K562 (cell line): ENCODE data around the gene RFX3. TPM values are rescaled to one million over a fixed set of nuclear protein-coding genes. Genes with fewer than 3 reads are reported as not detected.

Source experiments
- ATAC-seq: fragments of 200-7000 bp; cut with Tn5 transposase; 3 replicates; pipeline ENCODE4 v1.9.1; 2020; ENCODE audit warnings: moderate library complexity
- BruUV-seq: library from RNA; stranded (reverse); fragments of 400-500 nt; replicated peaks from 2 replicates; lab custom pipeline; 2021; lab: Mats Ljungman, UMichigan
- CTCF ChIA-PET: fragments of 300-600 bp; formaldehyde crosslinking; extraction: SDS; loops from one replicate; lab custom pipeline; 2021; ENCODE audit warnings: low intra/inter-chr PET ratio; lab: Yijun Ruan, JAX
- POLR2A ChIA-PET: fragments of 300-600, 350-650 bp; sonication (Branson Sonifier 250); formaldehyde crosslinking; extraction: SDS; loops from one replicate; lab custom pipeline; 2021; ENCODE audit warnings: antibody characterized with exemption, inconsistent platforms; lab: Yijun Ruan, JAX
- DNase-seq, 4 experiments: peaks; one replicate each; pipeline versions ENCODE4 v3.0.0 to v3.0.0-alpha.2; 2011 to 2018; ENCODE audit warnings: low spot score in 3 of 4, mixed read lengths in 3 of 4; ENCODE audit errors: extremely low read depth in 1 of 4
- FAIRE-seq: peaks from 2 replicates; lab custom pipeline; 2011; peaks lifted over from hg19 to GRCh38; lab: Jason Lieb, UNC
- H2AFZ ChIP-seq: 2 replicates; pipeline ENCODE4 v1.6.0; 2011; ENCODE audit warnings: low read depth, low read length, control low read depth, inconsistent platforms
- H3K27ac ChIP-seq: fragments of 200-600 bp; 3 replicates; pipeline ENCODE4 v1.8.0; 2011; ENCODE audit warnings: low read depth, mild to moderate bottlenecking, control low read depth, inconsistent platforms, low read length, moderate library complexity, mixed read lengths; ENCODE audit errors: extremely low read depth
- H3K27me3 ChIP-seq, 2 experiments: fragments of 300-600 bp in 1 of 2; 2 replicates in 1 of 2; 3 replicates in 1 of 2; pipeline versions ENCODE4 v1.6.0 to v1.8.0; 2011; ENCODE audit warnings: inconsistent platforms in 2 of 2, low read length in 2 of 2, mild to moderate bottlenecking in 1 of 2, mixed read lengths in 1 of 2, moderate library complexity in 1 of 2; ENCODE audit not compliant: control insufficient read depth in 2 of 2, insufficient read depth in 2 of 2
- H3K36me3 ChIP-seq: fragments of 300-600 bp; 3 replicates; pipeline ENCODE4 v1.8.0; 2011; ENCODE audit warnings: mild to moderate bottlenecking, low read length, inconsistent platforms; ENCODE audit not compliant: control insufficient read depth, insufficient read depth
- H3K4me1 ChIP-seq, 2 experiments: fragments of 200-600 bp in 1 of 2; replicated peaks in 1 of 2; 2 replicates in 1 of 2; 3 replicates in 1 of 2; pipeline versions ENCODE4 v1.5.1 to v1.8.0; 2011; ENCODE audit warnings: inconsistent platforms in 2 of 2, low read length in 2 of 2, mild to moderate bottlenecking in 1 of 2, mixed read lengths in 1 of 2, moderate library complexity in 1 of 2; ENCODE audit not compliant: control insufficient read depth in 2 of 2, insufficient read depth in 2 of 2
- H3K4me2 ChIP-seq: 2 replicates; pipeline ENCODE4 v1.6.1; 2011; ENCODE audit warnings: low read length, control low read depth, inconsistent platforms, mixed read lengths; ENCODE audit not compliant: insufficient read depth
- H3K4me3 ChIP-seq: fragments of 200-600 bp; sonication (generic), shearing (Covaris generic); 2 replicates; pipeline ENCODE4 v1.5.1; 2016; ENCODE audit warnings: control low read depth, inconsistent platforms
- H3K79me2 ChIP-seq: fragments of 200-600 bp; 3 replicates; pipeline ENCODE4 v1.8.0; 2011; ENCODE audit warnings: low read length, inconsistent platforms; ENCODE audit not compliant: control insufficient read depth, insufficient read depth
- H3K9ac ChIP-seq, 2 experiments: 2 replicates each; pipeline versions ENCODE4 v1.6.0 to v1.6.1; 2011; ENCODE audit warnings: low read depth in 2 of 2, low read length in 2 of 2, control low read depth in 1 of 2, inconsistent platforms in 1 of 2, mild to moderate bottlenecking in 1 of 2, mixed read lengths in 1 of 2; ENCODE audit not compliant: insufficient read depth in 1 of 2
- H3K9me1 ChIP-seq: one replicate; pipeline ENCODE4 v1.6.0; 2011; ENCODE audit warnings: inconsistent platforms, mild to moderate bottlenecking, low read length, moderate library complexity; ENCODE audit not compliant: control insufficient read depth, insufficient read depth
- H3K9me3 ChIP-seq: replicated peaks from 2 replicates; pipeline ENCODE4 v1.5.1; 2011; ENCODE audit warnings: low read depth, low read length, inconsistent platforms; ENCODE audit not compliant: control insufficient read depth, insufficient read depth
- H4K20me1 ChIP-seq: replicated peaks from 2 replicates; pipeline ENCODE4 v1.6.1; 2011; ENCODE audit warnings: low read length, inconsistent platforms, mixed read lengths; ENCODE audit not compliant: control insufficient read depth, insufficient read depth
- HDAC1 ChIP-seq, 2 experiments: fragments of 450-650 bp; IDR thresholded peaks; 2 replicates each; pipeline ENCODE4 v1.6.1; 2016 to 2017; ENCODE audit warnings: inconsistent platforms in 1 of 2, mild to moderate bottlenecking in 1 of 2, moderate library complexity in 1 of 2
- KDM5B ChIP-seq: fragments of 200-600 bp; sonication (generic); IDR thresholded peaks from 2 replicates; pipeline ENCODE4 v1.6.1; 2012; ENCODE audit warnings: low read depth, mild to moderate bottlenecking, moderate library complexity, low read length, control low read depth, inconsistent platforms; ENCODE audit not compliant: insufficient replicate concordance
- MTA2 ChIP-seq: fragments of 450-650 bp; IDR thresholded peaks from 2 replicates; pipeline ENCODE4 v1.6.1; 2016; ENCODE audit warnings: low read depth
- POLR2AphosphoS2 ChIP-seq: IDR thresholded peaks from 2 replicates; pipeline ENCODE4 v1.6.1; 2012; ENCODE audit warnings: low read length, improper control_type of control experiment
- RB1 ChIP-seq: fragments of 450-650 bp; IDR thresholded peaks from 2 replicates; pipeline ENCODE4 v1.6.1; 2017; ENCODE audit warnings: low read depth, mild to moderate bottlenecking
- SRSF1 ChIP-seq: fragments of 200-400 bp; formaldehyde crosslinking; IDR thresholded peaks from 2 replicates; pipeline ENCODE4 v1.6.1; 2017; ENCODE audit warnings: mild to moderate bottlenecking, low read depth, low read length, moderate library complexity
- TRIM24 ChIP-seq, 2 experiments: fragments of 450-650 bp; IDR thresholded peaks; 2 replicates each; pipeline ENCODE4 v1.6.1; 2016
- WGBS: fragments of 100-300 bp; shearing (Covaris generic); methylation state at CpG from one replicate; pipeline ENCODE4 v1.1.6; 2016; ENCODE audit warnings: low coverage, mixed read lengths; ENCODE audit not compliant: insufficient coverage; ENCODE audit errors: missing lambda C conversion rate; 5-methylcytosine and 5-hydroxymethylcytosine counted together
- in situ Hi-C: fragments of 300-500 bp; cut with MboI; formaldehyde crosslinking; loops from 4 replicates; pipeline ENCODE4 v1.15.0; 2018; ENCODE audit warnings: inconsistent platforms, mixed read lengths
- intact Hi-C: fragments of 100-400 bp; cut with micrococcal nuclease; formaldehyde crosslinking; loops from 2 replicates; pipeline ENCODE4 v1.14.2; 2022
- polyA plus RNA-seq, 8 experiments: library from polyadenylated mRNA; depleted of rRNA in 4 of 8; stranded (reverse) in 5 of 8; unstranded in 3 of 8; fragments of >200 nt; fragmentation: Nextera tagmentation in 2 of 8; fragmentation: Illumina TruSeq in 1 of 8; extraction: Ambion mirVana in 2 of 8; extraction: Trizol in 1 of 8; gene quantifications; 2 replicates each; pipeline versions ENCODE4 v1.2.1 to v1.2.3, GENCODE V29; 2011 to 2014; ENCODE audit warnings: inconsistent platforms in 1 of 8, missing spikeins in 1 of 8
- total RNA-seq, 7 experiments: library from RNA; depleted of rRNA in 6 of 7; stranded (reverse); fragments of >200 nt in 6 of 7; fragmentation: Illumina TruSeq in 2 of 7; extraction: Trizol in 2 of 7; gene quantifications; 2 replicates each; pipeline versions ENCODE4 v1.2.1 to v1.2.3, GENCODE V29; 2011 to 2021; ENCODE audit warnings: low replicate concordance in 1 of 7
- TF ChIP-seq, protein P1 (sequence below): sonication (generic); formaldehyde crosslinking; IDR thresholded peaks from 2 replicates; pipeline ENCODE4 v1.8.1; 2022; ENCODE audit warnings: missing genetic modification reagents
- TF ChIP-seq, protein P2 (sequence below): sonication (generic); formaldehyde crosslinking; IDR thresholded peaks from 2 replicates; pipeline ENCODE4 v1.8.0; 2022; ENCODE audit warnings: mild to moderate bottlenecking, missing genetic modification reagents
- TF ChIP-seq, protein P3 (sequence below), 2 experiments: fragments of 450-650 bp; IDR thresholded peaks; 2 replicates each; pipeline ENCODE4 v1.6.1; 2016; ENCODE audit warnings: mild to moderate bottlenecking in 2 of 2, borderline replicate concordance in 1 of 2, low read depth in 1 of 2, moderate library complexity in 1 of 2
- TF ChIP-seq, protein P4 (sequence below): fragments of 250-450 bp; sonication (Bioruptor Pico); IDR thresholded peaks from 2 replicates; pipeline ENCODE4 v1.6.1; 2021; ENCODE audit warnings: mild to moderate bottlenecking

RFX3 gene
- total and polyA plus RNA-seq, 9 of the 15 experiments (the other 6 are each of a cell fraction or from before 2014, with no cell fraction given), result 0.86 to 4.9 (median 2.0) TPM

DNA sequence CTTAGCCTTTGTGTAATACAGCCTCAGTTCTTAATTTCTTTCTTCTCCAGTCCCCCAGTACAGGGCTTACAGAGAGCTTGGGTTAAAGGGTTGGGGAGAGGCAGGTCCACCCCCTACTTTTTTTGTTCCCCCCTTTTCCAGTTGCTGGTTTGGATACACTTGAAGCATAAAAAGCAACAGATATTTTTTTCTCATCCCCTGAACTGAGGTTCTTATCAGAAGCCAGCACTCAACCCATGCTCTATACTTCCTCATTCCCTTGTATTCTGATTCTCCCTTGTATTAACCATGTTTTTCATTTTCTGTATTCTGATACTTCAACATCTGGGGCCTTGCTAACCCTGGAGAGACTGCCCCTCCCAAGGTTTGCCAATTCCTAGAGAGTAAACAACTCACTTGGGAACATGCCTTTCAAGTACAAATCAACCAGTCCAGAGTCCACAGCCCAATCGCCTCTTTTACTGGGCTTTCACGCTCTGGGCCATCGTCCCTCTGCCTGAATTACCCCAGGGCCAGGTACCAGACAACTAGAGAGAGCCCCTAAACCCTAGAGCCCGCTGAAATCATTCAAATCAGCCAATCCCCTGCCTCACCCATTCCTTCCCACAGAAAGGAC is 348.5 kb downstream of the RFX3 start:
- Histone ChIP-seq H3K36me3 (no peaks in the 10 kb centered on the region), H3K27me3 (peaks cover 0 to 19% of the 10 kb centered on the region in 2 experiments; a peak in 3 of 5 replicates), H3K79me2 (no peaks in the 10 kb centered on the region), H2AFZ (no peak overlapping the region), H4K20me1 (no peaks in the 10 kb centered on the region), H3K4me2 (no peak overlapping the region), H3K9me3 (no peaks in the 10 kb centered on the region), H3K4me1 (peaks cover 0 to 9% of the 10 kb centered on the region in 2 experiments; a peak in 2 of 5 replicates), H3K27ac (no peak overlapping the region), H3K4me3 (no peak overlapping the region), H3K9me1 (no peaks in the 10 kb centered on the region), H3K9ac (no peak overlapping the region)
- ATAC-seq (no peak), DNase-seq (no peak), FAIRE-seq (no peak)
- CTCF ChIA-PET, result no interaction called here
- 0% methylated on average over 3 of the region's 4 CpGs for WGBS
- intact Hi-C loops, result no loop called here
- POLR2A ChIA-PET, result no interaction called here
- in situ Hi-C loops, result no loop called here
- no TSS peak for BruUV-seq
- TF ChIP-seq, protein P1, sequence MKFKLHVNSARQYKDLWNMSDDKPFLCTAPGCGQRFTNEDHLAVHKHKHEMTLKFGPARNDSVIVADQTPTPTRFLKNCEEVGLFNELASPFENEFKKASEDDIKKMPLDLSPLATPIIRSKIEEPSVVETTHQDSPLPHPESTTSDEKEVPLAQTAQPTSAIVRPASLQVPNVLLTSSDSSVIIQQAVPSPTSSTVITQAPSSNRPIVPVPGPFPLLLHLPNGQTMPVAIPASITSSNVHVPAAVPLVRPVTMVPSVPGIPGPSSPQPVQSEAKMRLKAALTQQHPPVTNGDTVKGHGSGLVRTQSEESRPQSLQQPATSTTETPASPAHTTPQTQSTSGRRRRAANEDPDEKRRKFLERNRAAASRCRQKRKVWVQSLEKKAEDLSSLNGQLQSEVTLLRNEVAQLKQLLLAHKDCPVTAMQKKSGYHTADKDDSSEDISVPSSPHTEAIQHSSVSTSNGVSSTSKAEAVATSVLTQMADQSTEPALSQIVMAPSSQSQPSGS (CRISPR knock-in tag), result no peak
- TF ChIP-seq, protein P2, sequence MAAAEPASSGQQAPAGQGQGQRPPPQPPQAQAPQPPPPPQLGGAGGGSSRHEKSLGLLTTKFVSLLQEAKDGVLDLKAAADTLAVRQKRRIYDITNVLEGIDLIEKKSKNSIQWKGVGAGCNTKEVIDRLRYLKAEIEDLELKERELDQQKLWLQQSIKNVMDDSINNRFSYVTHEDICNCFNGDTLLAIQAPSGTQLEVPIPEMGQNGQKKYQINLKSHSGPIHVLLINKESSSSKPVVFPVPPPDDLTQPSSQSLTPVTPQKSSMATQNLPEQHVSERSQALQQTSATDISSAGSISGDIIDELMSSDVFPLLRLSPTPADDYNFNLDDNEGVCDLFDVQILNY (CRISPR knock-in tag), result no peak
- TF ChIP-seq, protein P3, sequence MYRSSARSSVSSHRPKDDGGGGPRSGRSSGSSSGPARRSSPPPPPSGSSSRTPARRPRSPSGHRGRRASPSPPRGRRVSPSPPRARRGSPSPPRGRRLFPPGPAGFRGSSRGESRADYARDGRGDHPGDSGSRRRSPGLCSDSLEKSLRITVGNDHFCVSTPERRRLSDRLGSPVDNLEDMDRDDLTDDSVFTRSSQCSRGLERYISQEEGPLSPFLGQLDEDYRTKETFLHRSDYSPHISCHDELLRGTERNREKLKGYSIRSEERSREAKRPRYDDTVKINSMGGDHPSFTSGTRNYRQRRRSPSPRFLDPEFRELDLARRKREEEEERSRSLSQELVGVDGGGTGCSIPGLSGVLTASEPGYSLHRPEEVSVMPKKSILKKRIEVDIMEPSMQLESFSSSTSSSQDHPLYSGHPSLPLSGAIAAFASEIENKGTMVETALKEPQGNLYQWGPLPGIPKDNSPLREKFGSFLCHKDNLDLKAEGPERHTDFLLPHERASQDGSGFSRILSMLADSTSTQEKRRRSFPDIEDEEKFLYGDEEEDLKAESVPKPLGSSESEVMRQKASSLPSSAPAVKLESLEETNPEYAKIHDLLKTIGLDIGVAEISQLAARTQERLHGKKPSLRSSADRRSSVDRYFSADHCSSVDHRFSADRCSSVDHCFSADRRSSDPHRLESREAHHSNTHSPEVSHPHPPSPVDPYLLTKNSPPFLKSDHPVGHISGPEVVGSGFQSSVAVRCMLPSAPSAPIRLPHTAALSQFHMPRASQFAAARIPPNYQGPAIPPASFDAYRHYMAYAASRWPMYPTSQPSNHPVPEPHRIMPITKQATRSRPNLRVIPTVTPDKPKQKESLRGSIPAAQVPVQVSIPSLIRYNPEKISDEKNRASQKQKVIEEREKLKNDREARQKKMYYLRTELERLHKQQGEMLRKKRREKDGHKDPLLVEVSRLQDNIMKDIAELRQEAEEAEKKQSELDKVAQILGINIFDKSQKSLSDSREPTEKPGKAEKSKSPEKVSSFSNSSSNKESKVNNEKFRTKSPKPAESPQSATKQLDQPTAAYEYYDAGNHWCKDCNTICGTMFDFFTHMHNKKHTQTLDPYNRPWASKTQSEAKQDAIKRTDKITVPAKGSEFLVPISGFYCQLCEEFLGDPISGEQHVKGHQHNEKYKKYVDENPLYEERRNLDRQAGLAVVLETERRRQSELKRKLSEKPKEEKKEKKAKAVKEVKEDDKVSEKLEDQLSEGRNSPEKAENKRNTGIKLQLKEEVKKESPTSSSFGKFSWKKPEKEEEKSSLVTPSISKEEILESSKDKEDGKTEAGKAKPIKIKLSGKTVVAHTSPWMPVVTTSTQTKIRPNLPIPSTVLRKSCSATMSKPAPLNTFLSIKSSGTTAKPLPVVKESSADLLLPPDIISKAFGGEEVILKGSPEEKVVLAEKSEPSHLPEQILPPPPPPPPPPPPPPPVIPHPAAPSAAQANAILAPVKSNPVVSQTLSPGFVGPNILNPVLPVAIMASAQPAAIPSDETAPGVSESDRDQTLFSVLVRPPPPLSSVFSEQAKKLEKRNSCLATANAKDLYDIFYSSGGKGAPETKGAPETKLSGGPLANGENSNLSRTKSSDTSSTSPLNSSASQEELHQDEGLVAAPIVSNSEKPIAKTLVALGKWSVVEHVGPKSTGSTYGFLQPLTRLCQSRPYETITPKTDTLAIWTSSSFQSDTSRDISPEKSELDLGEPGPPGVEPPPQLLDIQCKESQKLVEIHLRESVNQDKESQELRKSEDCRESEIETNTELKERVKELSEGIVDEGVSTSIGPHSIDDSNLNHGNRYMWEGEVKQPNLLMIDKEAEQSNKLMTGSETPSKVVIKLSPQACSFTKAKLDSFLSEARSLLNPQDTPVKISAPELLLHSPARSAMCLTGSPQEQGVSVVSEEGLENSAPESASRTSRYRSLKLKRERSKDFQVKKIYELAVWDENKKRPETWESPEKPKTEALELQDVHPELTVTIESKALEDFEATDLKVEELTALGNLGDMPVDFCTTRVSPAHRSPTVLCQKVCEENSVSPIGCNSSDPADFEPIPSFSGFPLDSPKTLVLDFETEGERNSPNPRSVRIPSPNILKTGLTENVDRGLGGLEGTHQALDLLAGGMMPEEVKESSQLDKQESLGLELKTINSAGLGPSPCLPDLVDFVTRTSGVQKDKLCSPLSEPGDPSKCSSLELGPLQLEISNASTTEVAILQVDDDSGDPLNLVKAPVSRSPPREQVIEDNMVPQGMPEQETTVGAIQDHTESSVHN (IDR thresholded peaks at IDR 0.05; ENCODE audit: borderline replicate concordance in 1 of 2, low read depth in 1 of 2), result no peak
- TF ChIP-seq TRIM24 (IDR thresholded peaks at IDR 0.05) (no peak), KDM5B (no peak), POLR2AphosphoS2 (no peak), SRSF1 (no peak), MTA2 (no peak), HDAC1 (IDR thresholded peaks at IDR 0.05) (no peak), RB1 (no peak)
- TF ChIP-seq, protein P4, sequence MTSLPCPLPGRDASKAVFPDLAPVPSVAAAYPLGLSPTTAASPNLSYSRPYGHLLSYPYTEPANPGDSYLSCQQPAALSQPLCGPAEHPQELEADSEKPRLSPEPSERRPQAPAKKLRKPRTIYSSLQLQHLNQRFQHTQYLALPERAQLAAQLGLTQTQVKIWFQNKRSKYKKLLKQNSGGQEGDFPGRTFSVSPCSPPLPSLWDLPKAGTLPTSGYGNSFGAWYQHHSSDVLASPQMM (CRISPR knock-in tag), result no peak
